IMR-90 (cell line): ENCODE measurements around the gene RAD51B. TPM values are rescaled to one million over a fixed set of nuclear protein-coding genes. Genes with fewer than 3 reads are reported as not detected.

ENCODE experiments used
- ATAC-seq: fragments of 200-7000 bp; cut with Tn5 transposase; 2 replicates; pipeline ENCODE4 v1.9.1; 2020; ENCODE audit warnings: low read depth, mild to moderate bottlenecking, moderate library complexity
- BruUV-seq: library from RNA; stranded (reverse); fragments of 400-500 nt; replicated peaks from 2 replicates; lab custom pipeline; 2021; lab: Mats Ljungman, UMichigan
- CTCF ChIA-PET: fragments of 300-600 bp; formaldehyde crosslinking; extraction: SDS; loops from one replicate; lab custom pipeline; 2021; ENCODE audit warnings: antibody characterized with exemption; lab: Yijun Ruan, JAX
- POLR2A ChIA-PET: fragments of 300-600 bp; sonication (Branson Sonifier 250); formaldehyde crosslinking; loops from one replicate; lab custom pipeline; 2022; ENCODE audit warnings: antibody characterized with exemption; ENCODE audit not compliant: unreplicated experiment; lab: Charles Lee
- DNase-seq: peaks from one replicate; pipeline ENCODE4 v3.0.0; 2013
- H2AFZ ChIP-seq: replicated peaks from 2 replicates; pipeline ENCODE3; 2013; ENCODE audit warnings: low read length, mild to moderate bottlenecking; ENCODE audit not compliant: poor library complexity
- H2AK5ac ChIP-seq: 2 replicates; pipeline ENCODE4 v1.6.1; 2013; ENCODE audit warnings: low read depth, low read length, inconsistent platforms
- H2AK9ac ChIP-seq: replicated peaks from 2 replicates; pipeline ENCODE3; 2013; ENCODE audit warnings: mild to moderate bottlenecking, low read depth, low read length, moderate library complexity; ENCODE audit not compliant: poor library complexity
- H2BK120ac ChIP-seq: 2 replicates; pipeline ENCODE4 v1.6.1; 2013; ENCODE audit warnings: low read depth, low read length, inconsistent platforms
- H2BK15ac ChIP-seq: 3 replicates; pipeline ENCODE4 v1.6.1; 2013; ENCODE audit warnings: low read depth, low read length, inconsistent platforms
- H2BK20ac ChIP-seq: 2 replicates; pipeline ENCODE4 v1.6.1; 2013; ENCODE audit warnings: low read depth, mild to moderate bottlenecking, inconsistent platforms, low read length, moderate library complexity
- H2BK5ac ChIP-seq: 2 replicates; pipeline ENCODE4 v1.6.1; 2013; ENCODE audit warnings: mild to moderate bottlenecking, low read depth, low read length, inconsistent platforms; ENCODE audit not compliant: poor library complexity, severe bottlenecking
- H3K14ac ChIP-seq: replicated peaks from 2 replicates; pipeline ENCODE4 v1.6.1; 2013; ENCODE audit warnings: low read depth, low read length, inconsistent platforms
- H3K18ac ChIP-seq: 2 replicates; pipeline ENCODE4 v1.6.1; 2013; ENCODE audit warnings: low read depth, low read length, control low read depth
- H3K23ac ChIP-seq: 2 replicates; pipeline ENCODE4 v1.6.1; 2013; ENCODE audit warnings: low read depth, low read length, inconsistent platforms
- H3K27ac ChIP-seq: 2 replicates; pipeline ENCODE4 v1.5.1; 2013; ENCODE audit warnings: mild to moderate bottlenecking, control low read depth, low read length; ENCODE audit not compliant: insufficient read depth
- H3K27me3 ChIP-seq: 2 replicates; pipeline ENCODE4 v1.6.1; 2013; ENCODE audit warnings: low read length; ENCODE audit not compliant: control insufficient read depth, insufficient read depth
- H3K36me3 ChIP-seq: 2 replicates; pipeline ENCODE4 v1.6.1; 2013; ENCODE audit warnings: low read length, mixed read lengths; ENCODE audit not compliant: control insufficient read depth, insufficient read depth
- H3K4ac ChIP-seq: 2 replicates; pipeline ENCODE4 v1.6.1; 2013; ENCODE audit warnings: low read depth, low read length, inconsistent platforms
- H3K4me1 ChIP-seq: 2 replicates; pipeline ENCODE4 v1.6.1; 2013; ENCODE audit warnings: low read length, mixed read lengths; ENCODE audit not compliant: control insufficient read depth, insufficient read depth
- H3K4me2 ChIP-seq: 2 replicates; pipeline ENCODE4 v1.6.1; 2013; ENCODE audit warnings: low read depth, mild to moderate bottlenecking, control low read depth, low read length, moderate library complexity
- H3K4me3 ChIP-seq: 2 replicates; pipeline ENCODE4 v1.5.1; 2013; ENCODE audit warnings: low read depth, mild to moderate bottlenecking, control low read depth, low read length, moderate library complexity; ENCODE audit not compliant: insufficient read depth
- H3K56ac ChIP-seq: 2 replicates; pipeline ENCODE4 v1.6.1; 2013; ENCODE audit warnings: low read length, inconsistent platforms; ENCODE audit not compliant: insufficient read depth; ENCODE audit errors: extremely low read depth
- H3K79me1 ChIP-seq, 2 experiments: 2 replicates each; pipeline ENCODE4 v1.6.1; 2013; ENCODE audit warnings: low read length in 2 of 2, inconsistent platforms in 1 of 2, low read depth in 1 of 2
- H3K9ac ChIP-seq: 2 replicates; pipeline ENCODE4 v1.6.1; 2013; ENCODE audit warnings: low read depth, low read length, control low read depth
- H3K9me1 ChIP-seq: 2 replicates; pipeline ENCODE4 v1.6.1; 2013; ENCODE audit warnings: low read length, inconsistent platforms; ENCODE audit not compliant: insufficient read depth
- H3K9me3 ChIP-seq: 2 replicates; pipeline ENCODE4 v1.6.1; 2013; ENCODE audit warnings: low read length; ENCODE audit not compliant: control insufficient read depth, insufficient read depth
- H4K20me1 ChIP-seq: 2 replicates; pipeline ENCODE4 v1.6.1; 2013; ENCODE audit warnings: low read length, inconsistent platforms; ENCODE audit not compliant: insufficient read depth
- H4K5ac ChIP-seq: 2 replicates; pipeline ENCODE4 v1.6.1; 2013; ENCODE audit warnings: mild to moderate bottlenecking, low read depth, low read length, control low read depth
- H4K8ac ChIP-seq, 2 experiments: 2 replicates each; pipeline ENCODE4 v1.6.1; 2013; ENCODE audit warnings: low read depth in 2 of 2, low read length in 2 of 2, control low read depth in 1 of 2, inconsistent platforms in 1 of 2
- H4K91ac ChIP-seq: 2 replicates; pipeline ENCODE4 v1.6.1; 2013; ENCODE audit warnings: low read depth, low read length, inconsistent platforms; ENCODE audit not compliant: insufficient read depth
- BHLHE40 ChIP-seq: fragments of 150-350 bp; IDR thresholded peaks from 2 replicates; pipeline ENCODE4 v1.6.1; 2016; ENCODE audit warnings: mild to moderate bottlenecking, low read depth, low read length
- CEBPB ChIP-seq: IDR thresholded peaks from 2 replicates; pipeline ENCODE4 v1.6.1; 2012; ENCODE audit warnings: low read depth, low read length, improper control_type of control experiment
- CHD1 ChIP-seq: IDR thresholded peaks from 2 replicates; pipeline ENCODE4 v1.6.1; 2012; ENCODE audit warnings: low read depth, low read length, improper control_type of control experiment
- CTCF ChIP-seq: conservative IDR thresholded peaks from 2 replicates; pipeline ENCODE4 v1.5.1; 2012; ENCODE audit warnings: mild to moderate bottlenecking, low read depth, low read length, improper control_type of control experiment
- ELK1 ChIP-seq: fragments of 150-350 bp; IDR thresholded peaks from 2 replicates; pipeline ENCODE4 v1.6.1; 2016; ENCODE audit warnings: low read depth, mild to moderate bottlenecking, low read length, moderate library complexity, borderline replicate concordance
- FOS ChIP-seq: fragments of 150-350 bp; IDR thresholded peaks from 2 replicates; pipeline ENCODE4 v1.6.1; 2016; ENCODE audit warnings: low read depth, low read length
- MAFK ChIP-seq: IDR thresholded peaks from 2 replicates; pipeline ENCODE4 v1.6.1; 2012; ENCODE audit warnings: low read depth, low read length, improper control_type of control experiment
- MAZ ChIP-seq: IDR thresholded peaks from 2 replicates; pipeline ENCODE4 v1.6.1; 2012; ENCODE audit warnings: low read depth, mild to moderate bottlenecking, low read length, improper control_type of control experiment, moderate library complexity, borderline replicate concordance
- MXI1 ChIP-seq: IDR thresholded peaks from 2 replicates; pipeline ENCODE4 v1.6.1; 2012; ENCODE audit warnings: low read depth, mild to moderate bottlenecking, low read length, moderate library complexity, borderline replicate concordance
- NFE2L2 ChIP-seq: fragments of 150-350 bp; IDR thresholded peaks from 2 replicates; pipeline ENCODE4 v1.6.1; 2016; ENCODE audit warnings: low read depth, mild to moderate bottlenecking, low read length
- POLR2A ChIP-seq: IDR thresholded peaks from 2 replicates; pipeline ENCODE4 v1.6.1; 2012; ENCODE audit warnings: mild to moderate bottlenecking, low read depth, low read length
- RAD21 ChIP-seq: IDR thresholded peaks from 2 replicates; pipeline ENCODE4 v1.6.1; 2012; ENCODE audit warnings: low read length, improper control_type of control experiment
- RCOR1 ChIP-seq: IDR thresholded peaks from 2 replicates; pipeline ENCODE4 v1.6.1; 2012; ENCODE audit warnings: mild to moderate bottlenecking, low read length, improper control_type of control experiment; ENCODE audit not compliant: insufficient replicate concordance
- RFX5 ChIP-seq: IDR thresholded peaks from 2 replicates; pipeline ENCODE4 v1.8.0; 2012; ENCODE audit warnings: low read depth, mild to moderate bottlenecking, low read length, moderate library complexity
- SMC3 ChIP-seq: fragments of 150-350 bp; IDR thresholded peaks from 2 replicates; pipeline ENCODE4 v1.6.1; 2016; ENCODE audit warnings: low read depth, mild to moderate bottlenecking, antibody characterized with exemption, low read length, moderate library complexity
- USF2 ChIP-seq: fragments of 150-350 bp; IDR thresholded peaks from 2 replicates; pipeline ENCODE4 v1.6.1; 2017; ENCODE audit warnings: mild to moderate bottlenecking, antibody characterized with exemption, low read length, low read depth
- WGBS, 2 experiments: methylation state at CpG; one replicate each; pipeline versions ENCODE4 v1.1.5 to v1.1.7; 2013; ENCODE audit warnings: missing lambda C conversion rate in 2 of 2; ENCODE audit not compliant: insufficient read length in 1 of 2; ENCODE audit errors: extremely low coverage in 2 of 2; 5-methylcytosine and 5-hydroxymethylcytosine counted together
- dilution Hi-C: fragments of 300-500 bp; cut with HindIII; formaldehyde crosslinking; loops from one replicate; pipeline ENCODE4 v1.14.3; 2018; ENCODE audit warnings: low sequenced_read_pairs; ENCODE audit not compliant: unreplicated experiment
- in situ Hi-C: fragments of 300-500 bp; cut with MboI; formaldehyde crosslinking; loops from 3 replicates; pipeline ENCODE4 v1.14.3; 2019; ENCODE audit warnings: low sequenced_read_pairs, inconsistent platforms, mixed read lengths
- intact Hi-C: fragments of 100-400 bp; cut with micrococcal nuclease; formaldehyde crosslinking; loops from 2 replicates; pipeline ENCODE4 v1.10.0; 2022
- polyA plus RNA-seq, 3 experiments: library from polyadenylated mRNA; depleted of rRNA; stranded (reverse); fragments of >200 nt; gene quantifications; 2 replicates each; pipeline ENCODE4 v1.2.3, GENCODE V29; 2012; ENCODE audit warnings: low replicate concordance in 1 of 3
- total RNA-seq: library from RNA; depleted of rRNA; stranded (reverse); fragments of >200 nt; gene quantifications from 2 replicates; pipeline ENCODE4 v1.2.3, GENCODE V29; 2012

RAD51B gene
- total and polyA plus RNA-seq, 2 of the 4 experiments (the other 2 are of a cell fraction) = 5.1 to 18.8 TPM

- BruUV-seq = no TSS peak
- ATAC-seq = no peak
- in situ Hi-C loops = loop anchor here (10.0 kb wide), 1 partner anchor 124 kb away; no protein-coding TSS in a partner anchor
Observed at GRCh38 chr14:68660495-68660894, 840.9 kb downstream of the RAD51B start.

More at GRCh38 chr14:68660495-68660894, 840.9 kb downstream of the RAD51B start:
- intact Hi-C loops = loop anchor here (5.0 to 10.0 kb wide), 3 partner anchors 206 to 716 kb away; no protein-coding TSS in a partner anchor
- no peak overlapping the region for H3K9ac ChIP-seq
- H4K8ac ChIP-seq = no peak overlapping the region
- no peaks in the 10 kb centered on the region for H3K79me1 ChIP-seq
- H2BK15ac ChIP-seq = peak overlapping the region; percentile 53; the same call in 1 of the 3 replicates
- H3K4me3 ChIP-seq = no peak overlapping the region
- WGBS, 2 experiments = 100% methylated on average over 2 of the region's 6 CpGs; no CpG with 5 or more reads in 1 of the 2 experiments
- TF ChIP-seq CHD1 (no peak), CTCF (no peak), RCOR1 (no peak), MAZ (no peak), MXI1 (no peak), RFX5 (no peak), SMC3 (no peak), USF2 (no peak), NFE2L2 (no peak), MAFK (no peak), CEBPB (no peak), RAD21 (no peak), BHLHE40 (no peak), ELK1 (no peak), FOS (no peak), POLR2A (no peak)
- H2AK5ac ChIP-seq = peak overlapping the region; percentile 59
- H3K9me3 ChIP-seq = no peaks in the 10 kb centered on the region
- peak overlapping the region; percentile 65 for H2BK120ac ChIP-seq
- no peak overlapping the region for H2AK9ac ChIP-seq
- peaks cover 27% of the 10 kb centered on the region for H3K4me1 ChIP-seq
- H3K27me3 ChIP-seq = no peaks in the 10 kb centered on the region
- H3K18ac ChIP-seq = no peak overlapping the region
- peak overlapping the region; percentile 21; the same call in 1 of the 2 replicates for H2BK20ac ChIP-seq
- no peak overlapping the region for H3K4me2 ChIP-seq
- DNase-seq = no peak
- CTCF ChIA-PET = interaction anchor here (1.3 kb wide), 1 partner anchor 22 kb away, joined by 3 read pairs; no protein-coding TSS in a partner anchor
- dilution Hi-C loops = no loop called here
- H4K20me1 ChIP-seq = no peaks in the 10 kb centered on the region
- no peak overlapping the region for H2AFZ ChIP-seq
- H4K91ac ChIP-seq = peak overlapping the region; percentile 44
- H3K36me3 ChIP-seq = no peaks in the 10 kb centered on the region
- H2BK5ac ChIP-seq = no peak overlapping the region
- POLR2A ChIA-PET = no interaction called here
- no peak overlapping the region for H4K5ac ChIP-seq
- H3K27ac ChIP-seq = no peak overlapping the region
- H3K14ac ChIP-seq = 0 out of 2 replicates have a peak overlapping the region, but pooled peaks have one; percentile 13
- H3K23ac ChIP-seq = no peak overlapping the region
- H3K4ac ChIP-seq = peak overlapping the region; percentile 40
- H3K9me1 ChIP-seq = peaks cover 29% of the 10 kb centered on the region
- H3K56ac ChIP-seq = no peak overlapping the region
